K562 (cell line): ENCODE results near the gene IL4I1. TPM values are rescaled to one million over a fixed set of nuclear protein-coding genes. Genes with fewer than 3 reads are reported as not detected.

Source experiments
- BRD9 ChIP-seq: fragments of 450-650 bp; IDR thresholded peaks from 2 replicates; pipeline ENCODE4 v1.6.1; 2018; ENCODE audit warnings: low read depth; ENCODE audit not compliant: partially characterized antibody
- DMBX1 ChIP-seq: fragments of 250-450 bp; sonication (Bioruptor Pico); IDR thresholded peaks from 2 replicates; pipeline ENCODE4 v1.8.0; 2022; ENCODE audit warnings: inconsistent platforms, mild to moderate bottlenecking, moderate library complexity, borderline replicate concordance
- DNMT1 ChIP-seq: fragments of 450-650 bp; IDR thresholded peaks from 2 replicates; pipeline ENCODE4 v1.6.1; 2016; ENCODE audit warnings: antibody characterized with exemption, mild to moderate bottlenecking
- EHMT2 ChIP-seq: fragments of 450-650 bp; IDR thresholded peaks from 2 replicates; pipeline ENCODE4 v1.6.1; 2018; ENCODE audit warnings: antibody characterized with exemption
- FOXM1 ChIP-seq, 2 experiments: fragments of 450-650 bp in 1 of 2; sonication (generic) in 1 of 2; formaldehyde crosslinking in 1 of 2; IDR thresholded peaks; 2 replicates each; pipeline versions ENCODE4 v1.6.1 to v1.9.0; 2017 to 2022; ENCODE audit warnings: low read depth in 2 of 2, mild to moderate bottlenecking in 2 of 2, missing genetic modification reagents in 1 of 2, moderate library complexity in 1 of 2
- FOXO4 ChIP-seq: fragments of 450-650 bp; formaldehyde crosslinking; IDR thresholded peaks from 2 replicates; pipeline ENCODE4 v1.4.0; 2020; ENCODE audit warnings: mild to moderate bottlenecking, moderate library complexity
- HMGXB4 ChIP-seq: sonication (generic); formaldehyde crosslinking; IDR thresholded peaks from 2 replicates; pipeline ENCODE4 v1.8.1; 2023; ENCODE audit warnings: mild to moderate bottlenecking, missing genetic modification reagents
- HNRNPL ChIP-seq: fragments of 200-400 bp; formaldehyde crosslinking; IDR thresholded peaks from 2 replicates; pipeline ENCODE4 v1.6.1; 2017; ENCODE audit warnings: low read depth, mild to moderate bottlenecking, low read length
- KAT7 ChIP-seq: sonication (generic); formaldehyde crosslinking; IDR thresholded peaks from 2 replicates; pipeline ENCODE4 v1.8.0; 2022; ENCODE audit warnings: missing genetic modification reagents, mild to moderate bottlenecking, borderline replicate concordance
- MYC ChIP-seq, 2 experiments: fragments of 250-450 bp in 1 of 2; sonication (Bioruptor Pico) in 1 of 2; IDR thresholded peaks; 2 replicates each; pipeline versions ENCODE4 v1.5.1 to v1.6.1; 2012 to 2021; ENCODE audit warnings: low read depth in 2 of 2, borderline replicate concordance in 1 of 2, improper control_type of control experiment in 1 of 2, low read length in 1 of 2, mild to moderate bottlenecking in 1 of 2, moderate library complexity in 1 of 2
- NELFE ChIP-seq: IDR thresholded peaks from 2 replicates; pipeline ENCODE4 v1.6.1; 2011; ENCODE audit warnings: mild to moderate bottlenecking; ENCODE audit not compliant: insufficient read depth, insufficient read length
- POLR2AphosphoS5 ChIP-seq: IDR thresholded peaks from 2 replicates; pipeline ENCODE4 v1.6.1; 2011; ENCODE audit warnings: mild to moderate bottlenecking, low read depth, low read length, moderate library complexity; ENCODE audit not compliant: control insufficient read depth, insufficient read depth
- POLR2G ChIP-seq: fragments of 200-400 bp; formaldehyde crosslinking; IDR thresholded peaks from 2 replicates; pipeline ENCODE4 v1.6.1; 2017; ENCODE audit warnings: low read depth, mild to moderate bottlenecking, antibody characterized with exemption, low read length, moderate library complexity
- SAP30 ChIP-seq: fragments of 200-600 bp; sonication (generic); IDR thresholded peaks from 2 replicates; pipeline ENCODE4 v1.6.1; 2012; ENCODE audit warnings: borderline replicate concordance, low read depth, mild to moderate bottlenecking, moderate library complexity, low read length, control low read depth, inconsistent platforms; ENCODE audit not compliant: insufficient read depth, poor library complexity, severe bottlenecking
- SNAPC5 ChIP-seq: fragments of 250-450 bp; sonication (Bioruptor Pico); IDR thresholded peaks from 2 replicates; pipeline ENCODE4 v1.8.0; 2021; ENCODE audit warnings: moderate library complexity, mild to moderate bottlenecking, inconsistent platforms
- SNIP1 ChIP-seq: fragments of 450-650 bp; IDR thresholded peaks from 2 replicates; pipeline ENCODE4 v1.7.1; 2017; ENCODE audit warnings: low read depth, mild to moderate bottlenecking
- SUPT5H ChIP-seq: fragments of 450-650 bp; IDR thresholded peaks from 2 replicates; pipeline ENCODE4 v1.6.1; 2016
- THRAP3 ChIP-seq: fragments of 450-650 bp; IDR thresholded peaks from 2 replicates; pipeline ENCODE4 v1.6.1; 2016; ENCODE audit warnings: mild to moderate bottlenecking, inconsistent platforms, borderline replicate concordance
- ZBTB12 ChIP-seq: fragments of 250-450 bp; sonication (Bioruptor Pico); IDR thresholded peaks from 2 replicates; pipeline ENCODE4 v1.4.0; 2020
- ZNF143 ChIP-seq: sonication (generic); formaldehyde crosslinking; IDR thresholded peaks from 2 replicates; pipeline ENCODE4 v1.9.0; 2022; ENCODE audit warnings: mild to moderate bottlenecking, missing genetic modification reagents
- ZNF263 ChIP-seq: sonication (generic); formaldehyde crosslinking; IDR thresholded peaks from 2 replicates; pipeline ENCODE4 v1.8.0; 2022; ENCODE audit warnings: mild to moderate bottlenecking, missing genetic modification reagents, borderline replicate concordance
- ZNF324 ChIP-seq: fragments of 250-450 bp; sonication (Bioruptor Pico); IDR thresholded peaks from 2 replicates; pipeline ENCODE4 v1.4.0; 2020; ENCODE audit warnings: mild to moderate bottlenecking
- polyA plus RNA-seq, 8 experiments: library from polyadenylated mRNA; depleted of rRNA in 4 of 8; stranded (reverse) in 5 of 8; unstranded in 3 of 8; fragments of >200 nt; fragmentation: Nextera tagmentation in 2 of 8; fragmentation: Illumina TruSeq in 1 of 8; extraction: Ambion mirVana in 2 of 8; extraction: Trizol in 1 of 8; gene quantifications; 2 replicates each; pipeline versions ENCODE4 v1.2.1 to v1.2.3, GENCODE V29; 2011 to 2014; ENCODE audit warnings: inconsistent platforms in 1 of 8, missing spikeins in 1 of 8
- total RNA-seq, 7 experiments: library from RNA; depleted of rRNA in 6 of 7; stranded (reverse); fragments of >200 nt in 6 of 7; fragmentation: Illumina TruSeq in 2 of 7; extraction: Trizol in 2 of 7; gene quantifications; 2 replicates each; pipeline versions ENCODE4 v1.2.1 to v1.2.3, GENCODE V29; 2011 to 2021; ENCODE audit warnings: low replicate concordance in 1 of 7

Gene IL4I1
- total and polyA plus RNA-seq, 9 of the 15 experiments (the other 6 are each of a cell fraction or from before 2014, with no cell fraction given): 0.06 to 0.95 (median 0.43) TPM; not detected in 2

- TF ChIP-seq FOXO4 (CRISPR knock-in tag) (no peak), ZNF143 (no peak), POLR2AphosphoS5 (peak; percentile 15; the same call in 1 of the 2 replicates), DNMT1 (no peak), ZNF263 (CRISPR knock-in tag) (no peak), SUPT5H (no peak), KAT7 (no peak; the same call in 1 of the 2 replicates), SAP30 (no peak), POLR2G (no peak), THRAP3 (no peak), EHMT2 (no peak), HNRNPL (no peak), SNAPC5 (CRISPR knock-in tag) (no peak), DMBX1 (CRISPR knock-in tag) (peak; percentile 6; the same call in 1 of the 2 replicates), SNIP1 (no peak), FOXM1 (IDR thresholded peaks at IDR 0.05; ENCODE audit: low read depth) (no peak), FOXM1 (CRISPR knock-in tag; IDR thresholded peaks at IDR 0.05; ENCODE audit: low read depth) (no peak), NELFE (no peak), ZNF324 (CRISPR knock-in tag) (no peak), BRD9 (no peak), ZBTB12 (CRISPR knock-in tag) (no peak), HMGXB4 (CRISPR knock-in tag) (no peak), MYC (IDR thresholded peaks at IDR 0.05; ENCODE audit: low read depth, low read length) (no peak), MYC (CRISPR knock-in tag; IDR thresholded peaks at IDR 0.05; ENCODE audit: borderline replicate concordance, low read depth) (no peak)
These were observed 26.6 kb upstream of the IL4I1 start (continued) for GRCh38 chr19:49923055-49924003.
